GM18520 (cell line): Measurements from ENCODE around the gene PCDHGB6.
"Not testable (repeated sequence)": the region's sequence is repeated elsewhere in the genome, so short reads cannot be mapped to it uniquely, and the experiment has no call there.

ENCODE experiments used
- ATAC-seq: cut with Tn5 transposase; IDR thresholded peaks from one replicate; pipeline ENCODE4 v1.9.1; 2021; ENCODE audit not compliant: unreplicated experiment

The PCDHGB6 gene

DNA sequence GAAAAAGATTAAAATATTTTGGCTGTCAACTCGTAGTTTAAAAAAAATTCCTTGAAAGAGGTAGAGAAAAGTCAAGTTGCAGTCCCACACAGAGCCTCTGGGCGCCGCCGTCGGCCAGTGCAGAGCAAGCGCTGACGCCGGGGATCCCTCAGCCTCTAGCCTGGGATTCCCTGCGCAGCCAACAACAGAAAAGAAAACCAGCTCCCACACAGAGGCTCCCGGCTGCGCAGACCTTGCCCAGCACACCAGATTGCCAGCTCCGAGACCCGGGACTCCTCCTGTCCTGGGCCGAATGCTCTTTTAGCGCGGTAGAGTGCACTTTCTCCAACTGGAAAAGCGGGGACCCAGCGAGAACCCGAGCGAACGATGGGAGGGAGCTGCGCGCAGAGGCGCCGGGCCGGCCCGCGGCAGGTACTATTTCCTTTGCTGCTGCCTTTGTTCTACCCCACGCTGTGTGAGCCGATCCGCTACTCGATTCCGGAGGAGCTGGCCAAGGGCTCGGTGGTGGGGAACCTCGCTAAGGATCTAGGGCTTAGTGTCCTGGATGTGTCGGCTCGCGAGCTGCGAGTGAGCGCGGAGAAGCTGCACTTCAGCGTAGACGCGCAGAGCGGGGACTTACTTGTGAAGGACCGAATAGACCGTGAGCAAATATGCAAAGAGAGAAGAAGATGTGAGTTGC, 9.8 kb downstream of the PCDHGB6 start, which contains the start of gene PCDHGB7:
PCDHGB7 (plus strand) TSS at position 184 of the 679 bp plus-strand sequence; CDS start at position 367, 183 bp downstream.
- ATAC-seq = peak; percentile 67

DNA sequence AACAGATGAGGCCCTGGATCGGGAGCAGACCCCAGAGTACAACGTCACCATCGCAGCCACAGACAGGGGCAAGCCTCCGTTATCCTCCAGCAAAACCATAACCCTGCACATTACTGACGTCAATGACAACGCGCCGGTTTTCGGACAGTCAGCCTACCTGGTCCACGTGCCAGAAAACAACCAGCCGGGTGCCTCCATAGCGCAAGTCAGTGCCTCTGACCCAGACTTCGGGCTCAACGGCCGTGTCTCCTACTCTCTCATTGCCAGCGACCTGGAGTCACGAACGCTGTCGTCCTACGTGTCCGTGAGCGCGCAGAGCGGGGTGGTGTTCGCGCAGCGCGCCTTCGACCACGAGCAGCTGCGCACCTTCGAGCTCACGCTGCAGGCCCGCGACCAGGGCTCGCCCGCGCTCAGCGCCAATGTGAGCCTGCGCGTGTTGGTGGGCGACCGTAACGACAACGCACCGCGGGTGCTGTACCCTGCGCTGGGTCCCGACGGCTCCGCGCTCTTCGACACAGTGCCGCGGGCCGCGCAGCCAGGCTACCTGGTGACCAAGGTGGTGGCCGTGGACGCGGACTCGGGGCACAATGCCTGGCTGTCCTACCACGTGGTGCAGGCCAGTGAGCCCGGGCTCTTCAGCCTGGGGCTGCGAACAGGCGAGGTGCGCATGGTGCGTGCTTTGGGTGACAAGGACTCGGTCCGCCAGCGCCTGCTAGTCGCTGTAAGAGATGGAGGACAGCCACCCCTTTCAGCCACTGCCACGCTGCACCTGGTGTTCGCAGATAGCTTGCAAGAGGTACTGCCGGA, 11.5 kb downstream of the PCDHGB6 start:
- no peak for ATAC-seq

GRCh38 chr5:141420855-141421488, 13.2 kb downstream of the PCDHGB6 start, which contains the start of gene PCDHGA11:
TSS of gene PCDHGA11 (plus strand) at chr5:141421051. CDS start at chr5:141421228, 177 bp downstream.
- ATAC-seq = peak; percentile 37

DNA sequence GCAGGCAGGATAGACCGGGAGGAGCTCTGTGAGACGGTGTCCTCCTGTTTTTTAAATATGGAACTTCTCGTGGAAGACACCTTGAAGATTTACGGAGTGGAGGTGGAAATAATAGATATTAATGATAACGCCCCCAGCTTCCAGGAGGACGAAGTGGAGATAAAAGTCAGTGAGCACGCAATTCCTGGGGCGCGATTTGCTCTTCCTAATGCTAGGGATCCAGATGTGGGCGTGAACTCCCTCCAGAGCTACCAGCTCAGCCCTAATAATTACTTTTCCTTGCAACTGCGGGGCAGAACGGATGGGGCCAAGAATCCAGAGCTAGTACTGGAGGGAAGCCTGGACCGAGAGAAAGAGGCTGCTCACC, 13.7 kb downstream of the PCDHGB6 start:
- ATAC-seq = no peak

DNA sequence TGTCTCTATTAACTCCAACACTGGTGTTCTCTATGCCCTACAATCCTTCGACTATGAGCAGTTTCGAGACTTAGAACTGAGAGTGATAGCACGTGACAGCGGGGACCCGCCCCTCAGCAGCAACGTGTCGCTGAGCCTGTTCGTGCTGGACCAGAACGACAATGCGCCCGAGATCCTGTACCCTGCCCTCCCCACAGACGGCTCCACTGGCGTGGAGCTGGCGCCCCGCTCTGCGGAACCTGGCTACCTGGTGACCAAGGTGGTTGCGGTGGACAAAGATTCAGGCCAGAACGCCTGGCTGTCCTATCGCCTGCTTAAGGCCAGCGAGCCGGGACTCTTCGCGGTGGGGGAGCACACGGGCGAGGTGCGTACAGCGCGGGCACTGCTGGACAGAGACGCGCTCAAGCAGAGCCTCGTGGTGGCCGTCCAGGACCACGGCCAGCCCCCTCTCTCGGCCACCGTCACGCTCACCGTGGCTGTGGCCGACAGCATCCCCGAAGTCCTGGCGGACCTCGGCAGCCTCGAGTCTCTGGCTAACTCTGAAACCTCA, 15.0 kb downstream of the PCDHGB6 start:
- no peak for ATAC-seq

DNA sequence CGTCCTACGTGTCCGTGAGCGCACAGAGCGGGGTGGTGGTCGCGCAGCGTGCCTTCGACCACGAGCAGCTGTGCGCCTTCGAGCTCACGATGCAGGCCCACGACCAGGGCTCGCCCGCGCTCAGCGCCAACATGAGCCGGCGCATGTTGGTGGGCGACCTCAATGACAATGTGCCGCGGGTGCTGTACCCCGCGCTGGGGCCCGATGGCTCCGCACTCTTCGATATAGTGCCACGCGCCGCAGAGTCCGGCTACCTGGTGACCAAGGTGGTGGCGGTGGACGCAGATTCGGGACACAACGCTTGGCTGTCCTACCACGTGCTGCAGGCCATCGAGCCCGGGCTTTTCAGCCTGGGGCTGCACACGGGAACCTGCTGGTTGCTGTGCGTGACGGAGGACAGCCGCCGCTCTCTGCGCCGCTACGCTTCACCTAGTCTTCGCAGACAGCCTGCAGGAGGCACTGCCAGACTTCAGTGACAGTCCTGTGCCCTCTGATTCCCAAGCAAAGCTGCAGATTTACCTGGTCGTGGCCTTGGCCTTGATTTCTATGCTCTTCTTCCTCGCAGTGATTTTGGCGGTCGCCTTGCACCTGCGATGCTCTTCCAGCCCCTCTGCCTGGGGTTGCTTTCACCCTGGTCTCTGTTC, 20.1 kb downstream of the PCDHGB6 start:
- no peak for ATAC-seq

DNA sequence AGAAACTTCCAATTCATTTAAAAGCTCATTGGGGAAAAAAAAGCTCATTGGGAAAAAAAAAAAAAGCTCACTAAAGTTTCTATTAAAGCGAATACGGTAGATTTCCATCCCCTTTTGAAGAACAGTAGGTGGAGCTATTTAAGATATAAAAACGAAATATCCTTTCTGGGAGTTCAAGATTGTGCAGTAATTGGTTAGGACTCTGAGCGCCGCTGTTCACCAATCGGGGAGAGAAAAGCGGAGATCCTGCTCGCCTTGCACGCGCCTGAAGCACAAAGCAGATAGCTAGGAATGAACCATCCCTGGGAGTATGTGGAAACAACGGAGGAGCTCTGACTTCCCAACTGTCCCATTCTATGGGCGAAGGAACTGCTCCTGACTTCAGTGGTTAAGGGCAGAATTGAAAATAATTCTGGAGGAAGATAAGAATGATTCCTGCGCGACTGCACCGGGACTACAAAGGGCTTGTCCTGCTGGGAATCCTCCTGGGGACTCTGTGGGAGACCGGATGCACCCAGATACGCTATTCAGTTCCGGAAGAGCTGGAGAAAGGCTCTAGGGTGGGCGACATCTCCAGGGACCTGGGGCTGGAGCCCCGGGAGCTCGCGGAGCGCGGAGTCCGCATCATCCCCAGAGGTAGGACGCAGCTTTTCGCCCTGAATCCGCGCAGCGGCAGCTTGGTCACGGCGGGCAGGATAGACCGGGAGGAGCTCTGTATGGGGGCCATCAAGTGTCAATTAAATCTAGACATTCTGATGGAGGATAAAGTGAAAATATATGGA, 22.7 kb downstream of the PCDHGB6 start, which contains the start of gene PCDHGA12:
PCDHGA12 (plus strand) TSS at position 176 of the 782 bp plus-strand sequence; CDS start at position 429, 253 bp downstream.
- peak; percentile 68 for ATAC-seq

GRCh38 chr5:141431286-141431685, 23.5 kb downstream of the PCDHGB6 start:
- ATAC-seq = no peak

DNA sequence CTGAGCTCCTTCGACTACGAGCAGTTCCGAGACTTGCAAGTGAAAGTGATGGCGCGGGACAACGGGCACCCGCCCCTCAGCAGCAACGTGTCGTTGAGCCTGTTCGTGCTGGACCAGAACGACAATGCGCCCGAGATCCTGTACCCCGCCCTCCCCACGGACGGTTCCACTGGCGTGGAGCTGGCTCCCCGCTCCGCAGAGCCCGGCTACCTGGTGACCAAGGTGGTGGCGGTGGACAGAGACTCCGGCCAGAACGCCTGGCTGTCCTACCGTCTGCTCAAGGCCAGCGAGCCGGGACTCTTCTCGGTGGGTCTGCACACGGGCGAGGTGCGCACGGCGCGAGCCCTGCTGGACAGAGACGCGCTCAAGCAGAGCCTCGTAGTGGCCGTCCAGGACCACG, 24.5 kb downstream of the PCDHGB6 start:
- ATAC-seq = not testable (repeated sequence)

- ATAC-seq = not testable (repeated sequence)
Observed at GRCh38 chr5:141432726-141433125, 24.9 kb downstream of the PCDHGB6 start.

DNA sequence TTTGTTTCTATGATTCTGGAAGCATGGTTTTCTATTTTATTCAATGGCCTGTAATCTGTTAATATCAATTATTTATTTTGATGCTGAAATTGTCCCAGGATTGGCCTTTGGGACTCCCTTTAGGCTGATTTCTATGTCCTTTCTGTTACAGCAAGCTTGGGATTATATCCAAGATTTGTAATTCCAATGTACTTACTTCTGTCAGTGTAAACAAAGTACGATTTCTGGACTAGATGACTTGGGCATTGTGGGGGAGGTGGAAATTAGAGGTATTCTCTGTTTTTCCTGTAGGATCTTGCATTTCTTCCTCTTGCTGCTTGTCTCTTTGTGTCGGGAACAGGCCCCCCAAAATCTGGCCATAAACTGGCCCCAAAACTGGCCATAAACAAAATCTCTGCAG, 26.2 kb downstream of the PCDHGB6 start:
- ATAC-seq = no peak

GRCh38 chr5:141437221-141437620, 29.4 kb downstream of the PCDHGB6 start:
- no peak for ATAC-seq

GRCh38 chr5:141439411-141440141, 31.8 kb downstream of the PCDHGB6 start:
- ATAC-seq = no peak

GRCh38 chr5:141440341-141440740, 32.5 kb downstream of the PCDHGB6 start:
- no peak for ATAC-seq

GRCh38 chr5:141441571-141442170, 33.9 kb downstream of the PCDHGB6 start:
- ATAC-seq = no peak
